Upper lobe of left lung (tissue), 4 donors: ENCODE results near the gene TAMALIN.

Source experiments
- EP300 ChIP-seq, 4 donors: sonication (generic); formaldehyde crosslinking; IDR thresholded peaks; one replicate each; pipeline ENCODE4 v1.5.1; 2017; ENCODE audit warnings: antibody characterized with exemption in 4 of 4, control low read depth in 2 of 4
- POLR2A ChIP-seq, 4 donors: fragments of 450-650 bp; IDR thresholded peaks; one replicate each; pipeline ENCODE4 v1.5.1; 2016 to 2017; ENCODE audit warnings: antibody characterized with exemption in 4 of 4, mild to moderate bottlenecking in 2 of 4
- POLR2AphosphoS5 ChIP-seq, 2 donors: sonication (generic); formaldehyde crosslinking; IDR thresholded peaks; one replicate each; pipeline ENCODE4 v1.5.1; 2017; ENCODE audit warnings: antibody characterized with exemption in 2 of 2
- TF ChIP-seq, protein P1 (sequence below), 6 experiments: fragments of 450-650 bp in 4 of 6; fragments of 200-600 bp in 2 of 6; sonication (generic) in 2 of 6; IDR thresholded peaks; one replicate each; pipeline ENCODE4 v1.5.1; 2016 to 2019; ENCODE audit warnings: antibody characterized with exemption in 6 of 6

DNA sequence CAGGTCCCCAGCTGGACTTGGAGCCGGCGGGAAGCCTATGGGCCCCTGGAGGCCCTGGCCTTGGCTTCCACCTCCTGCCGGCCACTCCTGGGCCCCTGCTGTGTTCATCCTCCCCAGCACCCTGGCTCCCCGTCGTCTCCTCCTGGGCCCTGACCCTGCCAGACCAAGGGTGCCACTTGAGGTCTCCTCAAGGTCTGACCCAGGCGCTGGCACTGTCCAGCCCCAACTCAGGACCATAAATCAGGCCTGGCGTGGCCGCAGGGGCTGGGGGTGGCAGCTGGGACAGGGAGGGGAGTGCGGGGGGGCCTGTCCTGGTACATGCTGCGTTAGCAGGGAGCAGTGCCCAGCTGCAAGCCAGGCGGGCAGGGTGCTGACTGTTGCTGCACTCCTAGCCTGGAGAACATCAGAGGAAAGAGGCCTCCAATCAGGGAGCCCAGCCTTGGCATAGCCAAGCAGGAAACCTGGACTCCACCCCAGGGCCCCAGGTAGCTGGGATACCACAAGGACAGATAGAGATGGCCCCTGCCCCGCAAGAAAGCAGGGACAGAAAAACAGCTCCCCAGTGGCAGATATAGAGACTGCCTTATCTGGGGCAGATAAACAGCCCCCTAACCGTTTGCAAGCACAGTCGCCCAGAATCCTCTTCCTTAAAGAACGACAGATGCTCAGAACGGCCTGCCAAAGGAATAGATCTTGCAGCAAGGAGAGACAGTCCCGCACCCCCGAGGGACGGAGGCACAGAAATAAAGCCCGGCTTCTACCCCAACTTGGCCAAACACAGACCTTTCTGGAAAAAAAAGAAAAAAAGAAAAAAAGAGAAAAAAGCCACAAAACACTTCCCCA lies 56.6 kb downstream of the TAMALIN start:
- TF ChIP-seq, protein P1, sequence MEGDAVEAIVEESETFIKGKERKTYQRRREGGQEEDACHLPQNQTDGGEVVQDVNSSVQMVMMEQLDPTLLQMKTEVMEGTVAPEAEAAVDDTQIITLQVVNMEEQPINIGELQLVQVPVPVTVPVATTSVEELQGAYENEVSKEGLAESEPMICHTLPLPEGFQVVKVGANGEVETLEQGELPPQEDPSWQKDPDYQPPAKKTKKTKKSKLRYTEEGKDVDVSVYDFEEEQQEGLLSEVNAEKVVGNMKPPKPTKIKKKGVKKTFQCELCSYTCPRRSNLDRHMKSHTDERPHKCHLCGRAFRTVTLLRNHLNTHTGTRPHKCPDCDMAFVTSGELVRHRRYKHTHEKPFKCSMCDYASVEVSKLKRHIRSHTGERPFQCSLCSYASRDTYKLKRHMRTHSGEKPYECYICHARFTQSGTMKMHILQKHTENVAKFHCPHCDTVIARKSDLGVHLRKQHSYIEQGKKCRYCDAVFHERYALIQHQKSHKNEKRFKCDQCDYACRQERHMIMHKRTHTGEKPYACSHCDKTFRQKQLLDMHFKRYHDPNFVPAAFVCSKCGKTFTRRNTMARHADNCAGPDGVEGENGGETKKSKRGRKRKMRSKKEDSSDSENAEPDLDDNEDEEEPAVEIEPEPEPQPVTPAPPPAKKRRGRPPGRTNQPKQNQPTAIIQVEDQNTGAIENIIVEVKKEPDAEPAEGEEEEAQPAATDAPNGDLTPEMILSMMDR (IDR thresholded peaks at IDR 0.05) = no peak
- TF ChIP-seq EP300 (IDR thresholded peaks at IDR 0.05) (no peak), POLR2A (IDR thresholded peaks at IDR 0.05) (no peak), POLR2AphosphoS5 (IDR thresholded peaks at IDR 0.05) (no peak)
